Activated T-helper 1 cell treated with anti-CD3 and anti-CD28 coated beads, Interleukin-12 subunit alpha, Interleukin-12 subunit beta, Interleukin-2, Interleukin-4 antibody, amounts not matched to agents 30 ng/mL and 10 ng/mL and 1 ng/mL, durations not matched to agents 14 hours and 24 hours and 36 hours (primary cell): ENCODE data around the gene DIP2A. TPM values are rescaled to one million over a fixed set of nuclear protein-coding genes. Genes with fewer than 3 reads are reported as not detected.
"Not testable (repeated sequence)": the region's sequence is repeated elsewhere in the genome, so short reads cannot be mapped to it uniquely, and the experiment has no call there.

ENCODE experiments used
- DNase-seq: peaks from one replicate; pipeline ENCODE4 v3.0.0; 2021; ENCODE audit warnings: low spot score
- H3K27ac Mint-ChIP-seq: one replicate; pipeline ENCODE4 v1.8.0; 2021; ENCODE audit warnings: mild to moderate bottlenecking, mixed read lengths
- H3K27me3 Mint-ChIP-seq: one replicate; pipeline ENCODE4 v1.8.0; 2022; ENCODE audit warnings: mild to moderate bottlenecking, moderate library complexity, mixed read lengths; ENCODE audit not compliant: insufficient read depth
- H3K36me3 Mint-ChIP-seq: one replicate; pipeline ENCODE4 v1.8.0; 2021; ENCODE audit warnings: low read depth, mixed read lengths
- H3K4me1 Mint-ChIP-seq: one replicate; pipeline ENCODE4 v1.8.0; 2021; ENCODE audit warnings: low read depth, mixed read lengths
- H3K4me3 Mint-ChIP-seq: one replicate; pipeline ENCODE4 v1.8.0; 2021; ENCODE audit warnings: mild to moderate bottlenecking, moderate library complexity, mixed read lengths
- H3K9me3 Mint-ChIP-seq: one replicate; pipeline ENCODE4 v1.8.0; 2021; ENCODE audit warnings: mixed read lengths
- intact Hi-C: fragments of 100-400 bp; cut with micrococcal nuclease; formaldehyde crosslinking; loops from one replicate; pipeline ENCODE4 v1.15.1; 2024
- total RNA-seq: library from RNA; stranded (reverse); gene quantifications from 2 replicates; pipeline ENCODE4 v1.2.3, GENCODE V29; 2022

DIP2A gene
- total RNA-seq, 1 donor from 2014 or later: 33.6 TPM

GRCh38 chr21:46504666-46505065 lies 46.0 kb downstream of the DIP2A start:
- Mint-ChIP-seq H3K9me3 (no peaks in the 10 kb centered on the region), H3K27ac (no peak overlapping the region), H3K4me1 (peaks cover 18% of the 10 kb centered on the region), H3K4me3 (no peak overlapping the region), H3K36me3 (peaks cover 18% of the 10 kb centered on the region), H3K27me3 (no peaks in the 10 kb centered on the region)
- intact Hi-C loops: no loop called here
- DNase-seq: no peak

GRCh38 chr21:46507562-46507961 lies 48.9 kb downstream of the DIP2A start:
- Mint-ChIP-seq H3K27ac (no peak overlapping the region), H3K4me3 (no peak overlapping the region), H3K9me3 (no peaks in the 10 kb centered on the region), H3K27me3 (no peaks in the 10 kb centered on the region), H3K36me3 (peaks cover 24% of the 10 kb centered on the region), H3K4me1 (peaks cover 5% of the 10 kb centered on the region)
- DNase-seq: no peak
- intact Hi-C loops: no loop called here

GRCh38 chr21:46509741-46510502 lies 51.2 kb downstream of the DIP2A start:
- no peak overlapping the region for H3K27ac Mint-ChIP-seq

GRCh38 chr21:46515109-46515508 lies 56.4 kb downstream of the DIP2A start:
- no peak for DNase-seq
- Mint-ChIP-seq H3K27me3 (no peaks in the 10 kb centered on the region), H3K9me3 (no peaks in the 10 kb centered on the region), H3K27ac (no peak overlapping the region), H3K4me1 (no peaks in the 10 kb centered on the region), H3K36me3 (peaks cover 24% of the 10 kb centered on the region), H3K4me3 (no peak overlapping the region)
- intact Hi-C loops: no loop called here

More at GRCh38 chr21:46509741-46510502, 51.2 kb downstream of the DIP2A start:
- H3K36me3 Mint-ChIP-seq: peaks cover 26% of the 10 kb centered on the region
- no peaks in the 10 kb centered on the region for H3K27me3 Mint-ChIP-seq
- H3K4me1 Mint-ChIP-seq: no peaks in the 10 kb centered on the region
- no peak overlapping the region for H3K4me3 Mint-ChIP-seq
- no peaks in the 10 kb centered on the region for H3K9me3 Mint-ChIP-seq
- intact Hi-C loops: no loop called here
- no peak for DNase-seq

- H3K27ac Mint-ChIP-seq: no peak overlapping the region
- no peaks in the 10 kb centered on the region for H3K4me1 Mint-ChIP-seq
- no peak for DNase-seq
- no peaks in the 10 kb centered on the region for H3K9me3 Mint-ChIP-seq
- no peak overlapping the region for H3K4me3 Mint-ChIP-seq
- H3K36me3 Mint-ChIP-seq: peaks cover 22% of the 10 kb centered on the region
- H3K27me3 Mint-ChIP-seq: no peaks in the 10 kb centered on the region
- intact Hi-C loops: no loop called here
These were observed 57.4 kb downstream of the DIP2A start for GRCh38 chr21:46516068-46516467.

- Mint-ChIP-seq H3K4me1 (no peaks in the 10 kb centered on the region), H3K36me3 (peaks cover 23% of the 10 kb centered on the region), H3K27ac (no peak overlapping the region), H3K27me3 (no peaks in the 10 kb centered on the region), H3K9me3 (no peaks in the 10 kb centered on the region), H3K4me3 (no peak overlapping the region)
- no peak for DNase-seq
- intact Hi-C loops: no loop called here
These were observed 58.7 kb downstream of the DIP2A start for GRCh38 chr21:46517361-46517760.

- Mint-ChIP-seq H3K27me3 (no peaks in the 10 kb centered on the region), H3K9me3 (no peaks in the 10 kb centered on the region)
These were observed 60.4 kb downstream of the DIP2A start for GRCh38 chr21:46518983-46519583.

GRCh38 chr21:46527393-46527792 lies 68.7 kb downstream of the DIP2A start:
- H3K36me3 Mint-ChIP-seq: peaks cover 14% of the 10 kb centered on the region
- H3K27ac Mint-ChIP-seq, H3K4me1 Mint-ChIP-seq, DNase-seq, H3K9me3 Mint-ChIP-seq, H3K27me3 Mint-ChIP-seq, H3K4me3 Mint-ChIP-seq, intact Hi-C loops: not testable (repeated sequence)

More at GRCh38 chr21:46518983-46519583, 60.4 kb downstream of the DIP2A start:
- no peak overlapping the region for H3K27ac Mint-ChIP-seq
- peaks cover 19% of the 10 kb centered on the region for H3K36me3 Mint-ChIP-seq
- H3K4me1 Mint-ChIP-seq: no peaks in the 10 kb centered on the region
- intact Hi-C loops: no loop called here
- no peak overlapping the region for H3K4me3 Mint-ChIP-seq
- DNase-seq: no peak

GRCh38 chr21:46527801-46528200 lies 69.1 kb downstream of the DIP2A start:
- Mint-ChIP-seq H3K27me3 (no peaks in the 10 kb centered on the region), H3K36me3 (peaks cover 14% of the 10 kb centered on the region), H3K27ac (no peak overlapping the region), H3K9me3 (no peaks in the 10 kb centered on the region), H3K4me1 (peaks cover 5% of the 10 kb centered on the region), H3K4me3 (no peak overlapping the region)
- intact Hi-C loops: no loop called here
- no peak for DNase-seq

- Mint-ChIP-seq H3K4me3 (no peak overlapping the region), H3K36me3 (peaks cover 16% of the 10 kb centered on the region), H3K4me1 (peaks cover 5% of the 10 kb centered on the region), H3K9me3 (no peaks in the 10 kb centered on the region), H3K27me3 (no peaks in the 10 kb centered on the region), H3K27ac (no peak overlapping the region)
- DNase-seq: no peak
- intact Hi-C loops: no loop called here
These were observed 73.4 kb downstream of the DIP2A start for GRCh38 chr21:46532080-46532479.

- peaks cover 21% of the 10 kb centered on the region for H3K36me3 Mint-ChIP-seq
- no peaks in the 10 kb centered on the region for H3K9me3 Mint-ChIP-seq
- intact Hi-C loops: no loop called here
- peaks cover 22% of the 10 kb centered on the region for H3K4me1 Mint-ChIP-seq
- no peak for DNase-seq
- H3K27me3 Mint-ChIP-seq: no peaks in the 10 kb centered on the region
- H3K27ac Mint-ChIP-seq: no peak overlapping the region
- no peak overlapping the region for H3K4me3 Mint-ChIP-seq
These were observed 78.3 kb downstream of the DIP2A start for GRCh38 chr21:46537026-46537425.

GRCh38 chr21:46538262-46538661 lies 79.6 kb downstream of the DIP2A start:
- intact Hi-C loops: no loop called here
- Mint-ChIP-seq H3K36me3 (peaks cover 21% of the 10 kb centered on the region), H3K27ac (no peak overlapping the region), H3K9me3 (no peaks in the 10 kb centered on the region), H3K27me3 (no peaks in the 10 kb centered on the region), H3K4me1 (peaks cover 20% of the 10 kb centered on the region), H3K4me3 (no peak overlapping the region)
- DNase-seq: no peak

GRCh38 chr21:46538851-46539666 lies 80.4 kb downstream of the DIP2A start:
- no peaks in the 10 kb centered on the region for H3K27me3 Mint-ChIP-seq
- H3K36me3 Mint-ChIP-seq: peaks cover 28% of the 10 kb centered on the region
- H3K27ac Mint-ChIP-seq: peak overlapping the region; percentile 16
- no peak for DNase-seq
- H3K4me3 Mint-ChIP-seq: no peak overlapping the region
- no peaks in the 10 kb centered on the region for H3K9me3 Mint-ChIP-seq
- H3K4me1 Mint-ChIP-seq: peaks cover 26% of the 10 kb centered on the region
- intact Hi-C loops: no loop called here
